GM19372 (cell line): ENCODE data around the gene EPB41L5.
"Not testable (repeated sequence)": the region's sequence is repeated elsewhere in the genome, so short reads cannot be mapped to it uniquely, and the experiment has no call there.

ENCODE experiments used
- ATAC-seq: cut with Tn5 transposase; IDR thresholded peaks from one replicate; pipeline ENCODE4 v1.9.1; 2021; ENCODE audit warnings: mild to moderate bottlenecking, low read depth, moderate library complexity; ENCODE audit not compliant: unreplicated experiment

EPB41L5 gene

GRCh38 chr2:120029672-120030640 is 17.1 kb downstream of the EPB41L5 start:
- no peak for ATAC-seq

GRCh38 chr2:120032297-120032696 is 19.4 kb downstream of the EPB41L5 start:
- ATAC-seq: no peak

- ATAC-seq: no peak
Measured at GRCh38 chr2:120034027-120034426, 21.1 kb downstream of the EPB41L5 start.

- ATAC-seq: no peak
Measured at GRCh38 chr2:120034621-120035020, 21.7 kb downstream of the EPB41L5 start.

GRCh38 chr2:120036145-120036544 is 23.3 kb downstream of the EPB41L5 start:
- ATAC-seq: no peak

- ATAC-seq: no peak
Measured at GRCh38 chr2:120037995-120038541, 25.2 kb downstream of the EPB41L5 start.

- no peak for ATAC-seq
Measured at GRCh38 chr2:120042359-120042758, 29.5 kb downstream of the EPB41L5 start.

GRCh38 chr2:120044336-120044735 is 31.5 kb downstream of the EPB41L5 start:
- no peak for ATAC-seq

GRCh38 chr2:120045775-120046174 is 32.9 kb downstream of the EPB41L5 start:
- ATAC-seq: not testable (repeated sequence)

GRCh38 chr2:120046252-120046651 is 33.4 kb downstream of the EPB41L5 start:
- not testable (repeated sequence) for ATAC-seq

- no peak for ATAC-seq
Measured at GRCh38 chr2:120052597-120052996, 39.7 kb downstream of the EPB41L5 start.

GRCh38 chr2:120053891-120054290 is 41.0 kb downstream of the EPB41L5 start:
- no peak for ATAC-seq

GRCh38 chr2:120059483-120059882 is 46.6 kb downstream of the EPB41L5 start:
- no peak for ATAC-seq

- no peak for ATAC-seq
Measured at GRCh38 chr2:120060088-120060623, 47.3 kb downstream of the EPB41L5 start.

GRCh38 chr2:120064664-120065063 is 51.8 kb downstream of the EPB41L5 start:
- ATAC-seq: no peak

GRCh38 chr2:120066800-120067547 is 54.1 kb downstream of the EPB41L5 start:
- no peak for ATAC-seq

- not testable (repeated sequence) for ATAC-seq
Measured at GRCh38 chr2:120068040-120068658, 55.3 kb downstream of the EPB41L5 start.

- ATAC-seq: no peak
Measured at GRCh38 chr2:120075545-120075944, 62.7 kb downstream of the EPB41L5 start.

GRCh38 chr2:120077896-120078295 is 65.0 kb downstream of the EPB41L5 start:
- no peak for ATAC-seq

GRCh38 chr2:120079647-120080046 is 66.8 kb downstream of the EPB41L5 start:
- no peak for ATAC-seq
